Ectodermal cell (in vitro differentiated cells): Measurements from ENCODE around the gene CALN1.

ENCODE experiments used
- H3K27ac ChIP-seq: 2 replicates; pipeline ENCODE4 v1.7.0; 2013; ENCODE audit warnings: mild to moderate bottlenecking, low read depth, low read length; ENCODE audit not compliant: insufficient read depth, poor library complexity, severe bottlenecking
- H3K27me3 ChIP-seq: 2 replicates; pipeline ENCODE4 v1.7.0; 2013; ENCODE audit warnings: mild to moderate bottlenecking, low read length; ENCODE audit not compliant: insufficient read depth, control insufficient read depth, poor library complexity, severe bottlenecking
- H3K36me3 ChIP-seq: one replicate; pipeline ENCODE4 v1.7.0; 2013; ENCODE audit warnings: low read length; ENCODE audit not compliant: control insufficient read depth, insufficient read depth
- H3K4me1 ChIP-seq: one replicate; pipeline ENCODE4 v1.7.0; 2013; ENCODE audit warnings: low read length; ENCODE audit not compliant: control insufficient read depth, insufficient read depth
- H3K4me3 ChIP-seq: 2 replicates; pipeline ENCODE4 v1.7.0; 2013; ENCODE audit warnings: low read depth, low read length, control low read depth; ENCODE audit not compliant: insufficient read depth
- H3K9me3 ChIP-seq: 2 replicates; pipeline ENCODE4 v1.7.0; 2013; ENCODE audit warnings: mild to moderate bottlenecking, low read length, moderate library complexity; ENCODE audit not compliant: control insufficient read depth
- WGBS, 2 experiments: methylation state at CpG; one replicate each; pipeline ENCODE4 v1.1.7; 2013; ENCODE audit warnings: missing lambda C conversion rate in 2 of 2; 5-methylcytosine and 5-hydroxymethylcytosine counted together

The CALN1 gene

GRCh38 chr7:72278550-72278949 lies 133.6 kb downstream of the CALN1 start:
- H3K9me3 ChIP-seq, result no peaks in the 10 kb centered on the region
- no peak overlapping the region for H3K4me3 ChIP-seq
- H3K4me1 ChIP-seq, result no peaks in the 10 kb centered on the region
- H3K36me3 ChIP-seq, result no peaks in the 10 kb centered on the region
- H3K27ac ChIP-seq, result no peak overlapping the region
- no peaks in the 10 kb centered on the region for H3K27me3 ChIP-seq
- WGBS, 2 experiments, result 90 to 96% methylated on average over 8 of the region's 8 CpGs

GRCh38 chr7:72275382-72276070 lies 136.6 kb downstream of the CALN1 start:
- Histone ChIP-seq H3K4me1 (no peaks in the 10 kb centered on the region), H3K9me3 (no peaks in the 10 kb centered on the region), H3K27ac (no peak overlapping the region), H3K4me3 (no peak overlapping the region), H3K36me3 (no peaks in the 10 kb centered on the region), H3K27me3 (no peaks in the 10 kb centered on the region)
- WGBS, 2 experiments, result 92 to 95% methylated on average over 7 of the region's 7 CpGs

GRCh38 chr7:72272479-72272878 lies 139.7 kb downstream of the CALN1 start:
- 92 to 96% methylated on average over 6 of the region's 6 CpGs for WGBS, 2 experiments
- Histone ChIP-seq H3K9me3 (no peaks in the 10 kb centered on the region), H3K4me3 (no peak overlapping the region), H3K36me3 (no peaks in the 10 kb centered on the region), H3K27me3 (no peaks in the 10 kb centered on the region), H3K27ac (no peak overlapping the region), H3K4me1 (peaks cover 4% of the 10 kb centered on the region)

- Histone ChIP-seq H3K4me3 (no peak overlapping the region), H3K27me3 (no peaks in the 10 kb centered on the region), H3K9me3 (no peaks in the 10 kb centered on the region), H3K27ac (no peak overlapping the region), H3K4me1 (peaks cover 17% of the 10 kb centered on the region), H3K36me3 (no peaks in the 10 kb centered on the region)
- 78 to 90% methylated on average over 3 of the region's 3 CpGs for WGBS, 2 experiments
Observed at GRCh38 chr7:72268796-72269195, 143.3 kb downstream of the CALN1 start.

- 7 to 12% methylated on average over 2 of the region's 2 CpGs for WGBS, 2 experiments
- Histone ChIP-seq H3K27me3 (no peaks in the 10 kb centered on the region), H3K36me3 (no peaks in the 10 kb centered on the region), H3K4me1 (peaks cover 17% of the 10 kb centered on the region), H3K9me3 (no peaks in the 10 kb centered on the region), H3K27ac (no peak overlapping the region), H3K4me3 (no peak overlapping the region)
Observed at GRCh38 chr7:72268090-72268489, 144.0 kb downstream of the CALN1 start.

- H3K4me3 ChIP-seq, result no peak overlapping the region
- WGBS, 2 experiments, result 84 to 91% methylated on average over 3 of the region's 3 CpGs
- peaks cover 17% of the 10 kb centered on the region for H3K4me1 ChIP-seq
- no peak overlapping the region for H3K27ac ChIP-seq
- no peaks in the 10 kb centered on the region for H3K27me3 ChIP-seq
- no peaks in the 10 kb centered on the region for H3K36me3 ChIP-seq
- no peaks in the 10 kb centered on the region for H3K9me3 ChIP-seq
Observed at GRCh38 chr7:72267291-72267800, 144.8 kb downstream of the CALN1 start.

GRCh38 chr7:72266771-72267170 lies 145.4 kb downstream of the CALN1 start:
- no peak overlapping the region for H3K27ac ChIP-seq
- WGBS, 2 experiments, result 10 to 28% methylated on average over 2 of the region's 2 CpGs
- no peak overlapping the region for H3K4me3 ChIP-seq

GRCh38 chr7:72265071-72265904 lies 146.8 kb downstream of the CALN1 start:
- no peak overlapping the region for H3K4me3 ChIP-seq
- H3K9me3 ChIP-seq, result no peaks in the 10 kb centered on the region
- 76 to 80% methylated on average over 7 of the region's 7 CpGs for WGBS, 2 experiments
- peaks cover 17% of the 10 kb centered on the region for H3K4me1 ChIP-seq
- H3K27me3 ChIP-seq, result no peaks in the 10 kb centered on the region
- no peaks in the 10 kb centered on the region for H3K36me3 ChIP-seq
- H3K27ac ChIP-seq, result no peak overlapping the region

More at GRCh38 chr7:72266771-72267170, 145.4 kb downstream of the CALN1 start:
- H3K9me3 ChIP-seq, result no peaks in the 10 kb centered on the region
- no peaks in the 10 kb centered on the region for H3K27me3 ChIP-seq
- H3K4me1 ChIP-seq, result peaks cover 17% of the 10 kb centered on the region
- no peaks in the 10 kb centered on the region for H3K36me3 ChIP-seq

GRCh38 chr7:72260406-72260805 lies 151.7 kb downstream of the CALN1 start:
- H3K9me3 ChIP-seq, result no peaks in the 10 kb centered on the region
- WGBS, 2 experiments, result 77 to 83% methylated on average over 3 of the region's 3 CpGs
- H3K4me1 ChIP-seq, result no peaks in the 10 kb centered on the region
- H3K27me3 ChIP-seq, result no peaks in the 10 kb centered on the region
- H3K27ac ChIP-seq, result no peak overlapping the region
- H3K36me3 ChIP-seq, result no peaks in the 10 kb centered on the region
- H3K4me3 ChIP-seq, result no peak overlapping the region

- Histone ChIP-seq H3K4me3 (no peak overlapping the region), H3K9me3 (no peaks in the 10 kb centered on the region), H3K4me1 (no peaks in the 10 kb centered on the region), H3K27me3 (no peaks in the 10 kb centered on the region), H3K27ac (no peak overlapping the region), H3K36me3 (no peaks in the 10 kb centered on the region)
- 91 to 93% methylated on average over 3 of the region's 3 CpGs for WGBS, 2 experiments
Observed at GRCh38 chr7:72258074-72258473, 154.1 kb downstream of the CALN1 start.
